Osteoblast (primary cell): ENCODE results near the gene ZRANB1. TPM values are rescaled to one million over a fixed set of nuclear protein-coding genes. Genes with fewer than 3 reads are reported as not detected.

ENCODE experiments used
- DNase-seq: peaks from one replicate; pipeline ENCODE4 v3.0.0; 2011; ENCODE audit warnings: low spot score, mixed read lengths; ENCODE audit not compliant: insufficient read length; ENCODE audit errors: missing footprints
- H2AFZ ChIP-seq: 2 replicates; pipeline ENCODE4 v1.6.0; 2011; ENCODE audit warnings: mild to moderate bottlenecking, low read length
- H3K27ac ChIP-seq: 2 replicates; pipeline ENCODE4 v1.5.1; 2011; ENCODE audit warnings: mild to moderate bottlenecking, low read depth, low read length, moderate library complexity
- H3K27me3 ChIP-seq: 2 replicates; pipeline ENCODE4 v1.6.0; 2012; ENCODE audit warnings: mild to moderate bottlenecking, control low read depth, inconsistent platforms, low read length, moderate library complexity; ENCODE audit not compliant: insufficient read depth
- H3K36me3 ChIP-seq: 2 replicates; pipeline ENCODE4 v1.5.1; 2011; ENCODE audit warnings: mild to moderate bottlenecking, low read length, control low read depth, moderate library complexity; ENCODE audit not compliant: insufficient read depth
- H3K4me1 ChIP-seq: 2 replicates; pipeline ENCODE4 v1.5.1; 2011; ENCODE audit warnings: mild to moderate bottlenecking, low read length, control low read depth, moderate library complexity; ENCODE audit not compliant: insufficient read depth
- H3K4me2 ChIP-seq: 2 replicates; pipeline ENCODE4 v1.6.0; 2011; ENCODE audit warnings: mild to moderate bottlenecking, low read length; ENCODE audit not compliant: insufficient read depth
- H3K4me3 ChIP-seq: fragments of 200-600 bp; sonication (generic); 3 replicates; pipeline ENCODE4 v1.5.1; 2012; ENCODE audit warnings: mild to moderate bottlenecking, low read length, inconsistent platforms; ENCODE audit not compliant: insufficient read depth
- H3K79me2 ChIP-seq: 2 replicates; pipeline ENCODE4 v1.6.0; 2012; ENCODE audit warnings: mild to moderate bottlenecking, low read length, control low read depth, inconsistent platforms; ENCODE audit not compliant: insufficient read depth
- H3K9me3 ChIP-seq: 2 replicates; pipeline ENCODE4 v1.5.1; 2011; ENCODE audit warnings: low read depth, low read length, control low read depth
- H4K20me1 ChIP-seq: 2 replicates; pipeline ENCODE4 v1.6.0; 2012; ENCODE audit warnings: mild to moderate bottlenecking, low read length, control low read depth; ENCODE audit not compliant: insufficient read depth
- total RNA-seq: library from RNA; depleted of rRNA; stranded (reverse); fragments of >200 nt; gene quantifications from 2 replicates; pipeline ENCODE4 v1.2.3, GENCODE V29; 2012
- TF ChIP-seq, protein P1 (sequence below): IDR thresholded peaks from 2 replicates; pipeline ENCODE4 v1.5.1; 2011; ENCODE audit warnings: mild to moderate bottlenecking, low read depth, low read length, moderate library complexity; ENCODE audit errors: extremely low read depth

Gene ZRANB1
- total RNA-seq = 34.7 and 35.9 TPM in 2 replicates

DNA sequence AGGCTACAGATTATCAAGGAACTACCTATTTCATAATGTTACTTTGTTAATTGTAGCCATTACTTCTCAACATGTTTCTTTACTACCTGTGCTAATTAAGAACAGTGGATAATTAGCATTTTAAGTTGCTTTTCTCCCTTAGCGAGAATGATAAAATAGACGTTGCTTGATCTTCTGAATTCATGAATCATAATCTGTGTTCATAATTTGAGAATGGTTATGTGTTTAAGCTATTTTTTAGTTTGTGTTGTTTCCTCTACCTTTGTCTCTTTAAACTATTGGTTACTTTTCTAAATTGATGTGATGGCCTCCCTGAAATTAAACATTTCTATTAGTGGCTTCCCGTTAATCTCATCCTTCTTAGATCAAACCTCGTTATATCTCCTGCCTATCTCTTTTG is at the start of gene ZRANB1:
TSS of gene ZRANB1 (plus strand) at position 301 of the 400 bp plus-strand sequence. CDS start 371 bp downstream, outside the sequence.
- Histone ChIP-seq H3K9me3 (no peaks in the 10 kb centered on the region), H3K27ac (peak within 1 kb of the TSS; percentile 75), H2AFZ (no peak within 1 kb of the TSS), H3K4me3 (no peak within 1 kb of the TSS), H3K79me2 (peaks cover 98% of the 10 kb centered on the region), H3K36me3 (peaks cover 11% of the 10 kb centered on the region), H3K4me1 (peaks cover 26% of the 10 kb centered on the region), H3K27me3 (no peaks in the 10 kb centered on the region), H4K20me1 (peaks cover 56% of the 10 kb centered on the region), H3K4me2 (no peak within 1 kb of the TSS)
- TF ChIP-seq, protein P1, sequence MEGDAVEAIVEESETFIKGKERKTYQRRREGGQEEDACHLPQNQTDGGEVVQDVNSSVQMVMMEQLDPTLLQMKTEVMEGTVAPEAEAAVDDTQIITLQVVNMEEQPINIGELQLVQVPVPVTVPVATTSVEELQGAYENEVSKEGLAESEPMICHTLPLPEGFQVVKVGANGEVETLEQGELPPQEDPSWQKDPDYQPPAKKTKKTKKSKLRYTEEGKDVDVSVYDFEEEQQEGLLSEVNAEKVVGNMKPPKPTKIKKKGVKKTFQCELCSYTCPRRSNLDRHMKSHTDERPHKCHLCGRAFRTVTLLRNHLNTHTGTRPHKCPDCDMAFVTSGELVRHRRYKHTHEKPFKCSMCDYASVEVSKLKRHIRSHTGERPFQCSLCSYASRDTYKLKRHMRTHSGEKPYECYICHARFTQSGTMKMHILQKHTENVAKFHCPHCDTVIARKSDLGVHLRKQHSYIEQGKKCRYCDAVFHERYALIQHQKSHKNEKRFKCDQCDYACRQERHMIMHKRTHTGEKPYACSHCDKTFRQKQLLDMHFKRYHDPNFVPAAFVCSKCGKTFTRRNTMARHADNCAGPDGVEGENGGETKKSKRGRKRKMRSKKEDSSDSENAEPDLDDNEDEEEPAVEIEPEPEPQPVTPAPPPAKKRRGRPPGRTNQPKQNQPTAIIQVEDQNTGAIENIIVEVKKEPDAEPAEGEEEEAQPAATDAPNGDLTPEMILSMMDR = no peak
- no peak for DNase-seq

DNA sequence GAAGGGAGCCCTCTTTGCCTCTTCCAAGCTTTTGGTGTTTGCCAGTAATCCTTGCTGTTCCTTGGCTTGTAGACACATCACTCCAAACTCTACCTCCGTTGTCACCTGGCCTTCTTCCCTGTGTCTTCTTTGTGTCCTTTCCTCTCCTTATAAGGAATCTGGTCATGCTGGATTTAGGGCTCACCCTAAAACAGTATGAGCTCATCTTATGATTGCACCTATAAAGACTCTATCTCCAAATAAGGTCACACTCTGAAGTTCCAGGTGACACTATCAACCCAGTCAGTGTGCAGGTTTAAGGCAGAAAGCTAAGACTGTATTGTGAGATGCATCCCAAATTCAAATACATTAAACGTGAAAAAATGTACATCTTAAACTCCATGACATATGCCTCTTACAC is 49.0 kb upstream of the ZRANB1 start:
- no peaks in the 10 kb centered on the region for H4K20me1 ChIP-seq
- H3K27ac ChIP-seq = no peak overlapping the region

DNA sequence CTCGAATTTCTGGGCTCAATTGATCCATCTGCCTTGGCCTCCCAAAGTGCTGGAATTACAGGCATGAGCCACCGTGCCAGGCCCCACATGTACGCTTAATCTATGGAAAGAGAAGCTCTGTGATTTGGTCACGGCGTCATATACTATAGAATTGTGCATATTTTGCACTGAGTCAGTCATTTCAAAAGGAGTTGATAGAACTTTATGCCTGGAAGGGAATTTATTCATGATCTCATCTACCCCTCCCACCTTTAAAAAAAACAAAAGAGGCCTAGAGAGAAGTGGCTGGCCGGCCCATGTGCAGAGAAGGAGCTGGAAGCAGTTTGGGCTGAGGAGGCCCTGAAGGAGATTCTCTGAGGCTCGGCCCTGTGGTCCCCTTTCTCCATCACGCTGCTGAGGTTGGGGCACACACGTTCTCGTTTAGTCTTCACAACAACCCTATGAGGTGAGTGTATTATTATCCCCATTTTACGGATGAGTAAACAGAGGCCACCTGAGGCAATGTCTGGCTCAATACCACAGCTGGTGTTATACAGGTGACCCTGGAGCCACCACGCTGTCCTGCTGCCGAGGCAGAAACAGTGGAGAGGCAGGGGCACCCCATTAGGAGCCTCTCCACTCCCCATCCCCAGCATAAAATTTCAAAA is 47.2 kb upstream of the ZRANB1 start:
- no peaks in the 10 kb centered on the region for H3K36me3 ChIP-seq
- H3K27me3 ChIP-seq = no peaks in the 10 kb centered on the region
- H2AFZ ChIP-seq = no peak overlapping the region
- no peaks in the 10 kb centered on the region for H3K9me3 ChIP-seq
- peak; percentile 75 for DNase-seq
- TF ChIP-seq, protein P1 = no peak
- H3K4me2 ChIP-seq = no peak overlapping the region
- H3K4me1 ChIP-seq = no peaks in the 10 kb centered on the region
- no peaks in the 10 kb centered on the region for H4K20me1 ChIP-seq
- no peak overlapping the region for H3K27ac ChIP-seq
- no peak overlapping the region for H3K4me3 ChIP-seq
- no peaks in the 10 kb centered on the region for H3K79me2 ChIP-seq

More for the DNA sequence above, 49.0 kb upstream of the ZRANB1 start:
- TF ChIP-seq, protein P1 = no peak
- Histone ChIP-seq H3K27me3 (no peaks in the 10 kb centered on the region), H3K9me3 (no peaks in the 10 kb centered on the region), H3K4me1 (no peaks in the 10 kb centered on the region), H3K36me3 (no peaks in the 10 kb centered on the region), H3K4me3 (no peak overlapping the region), H3K79me2 (no peaks in the 10 kb centered on the region), H2AFZ (no peak overlapping the region), H3K4me2 (no peak overlapping the region)
- no peak for DNase-seq

DNA sequence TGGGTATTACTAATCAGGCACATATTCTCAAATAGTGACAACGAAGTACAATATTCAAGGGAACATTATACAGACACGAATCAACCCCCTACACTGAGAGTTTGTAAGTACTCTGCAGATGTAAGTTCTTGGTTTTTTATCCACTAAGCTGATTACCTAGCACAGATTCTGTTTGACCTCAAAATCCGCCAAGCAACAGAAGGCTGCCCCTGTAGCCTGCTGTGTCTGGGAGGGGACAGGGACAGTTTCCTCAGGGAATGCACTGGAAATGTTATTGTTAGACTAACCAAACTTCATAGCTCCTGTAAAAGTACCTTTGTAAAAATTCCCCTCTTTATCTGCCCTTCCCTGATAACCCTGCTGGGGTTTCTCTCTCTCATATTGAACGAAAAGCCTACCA is 45.2 kb upstream of the ZRANB1 start:
- no peak overlapping the region for H3K4me2 ChIP-seq
- no peaks in the 10 kb centered on the region for H3K27me3 ChIP-seq
- no peak overlapping the region for H3K4me3 ChIP-seq
- DNase-seq = no peak
- H3K79me2 ChIP-seq = no peaks in the 10 kb centered on the region
- H2AFZ ChIP-seq = no peak overlapping the region
- TF ChIP-seq, protein P1 = no peak
- no peak overlapping the region for H3K27ac ChIP-seq
- H3K4me1 ChIP-seq = no peaks in the 10 kb centered on the region
- no peaks in the 10 kb centered on the region for H3K36me3 ChIP-seq
- H3K9me3 ChIP-seq = no peaks in the 10 kb centered on the region
- H4K20me1 ChIP-seq = no peaks in the 10 kb centered on the region
